HG02623 (cell line): Measurements from ENCODE around the gene CT47A1.
"Not testable (repeated sequence)": the region's sequence is repeated elsewhere in the genome, so short reads cannot be mapped to it uniquely, and the experiment has no call there.

Experiments
- ATAC-seq: cut with Tn5 transposase; IDR thresholded peaks from one replicate; pipeline ENCODE4 v1.9.1; 2021; ENCODE audit warnings: moderate library complexity; ENCODE audit not compliant: unreplicated experiment

CT47A1 gene

GRCh38 chrX:120985660-120986059 is at the start of gene CT47A1:
Gene CT47A1 (minus strand): TSS chrX:120985760. CDS start chrX:120985529, 231 bp downstream.
- ATAC-seq: not testable (repeated sequence)

- no peak for ATAC-seq
Measured at GRCh38 chrX:121032531-121032930, 47.0 kb upstream of the CT47A1 start.

GRCh38 chrX:121030083-121030482 is 44.5 kb upstream of the CT47A1 start:
- no peak for ATAC-seq

- no peak for ATAC-seq
Measured at GRCh38 chrX:121028419-121028818, 42.9 kb upstream of the CT47A1 start.

GRCh38 chrX:121014826-121015225 is 29.3 kb upstream of the CT47A1 start:
- ATAC-seq: no peak

GRCh38 chrX:121013897-121014455 is 28.4 kb upstream of the CT47A1 start:
- no peak for ATAC-seq

- no peak for ATAC-seq
Measured at GRCh38 chrX:121011254-121011653, 25.7 kb upstream of the CT47A1 start.

GRCh38 chrX:121010218-121010617 is 24.7 kb upstream of the CT47A1 start:
- no peak for ATAC-seq

GRCh38 chrX:121009764-121010163 is 24.2 kb upstream of the CT47A1 start:
- no peak for ATAC-seq

- ATAC-seq: no peak
Measured at GRCh38 chrX:121008920-121009319, 23.4 kb upstream of the CT47A1 start.

- no peak for ATAC-seq
Measured at GRCh38 chrX:121000589-121000988, 15.0 kb upstream of the CT47A1 start.

- ATAC-seq: peak; percentile 64
Measured at GRCh38 chrX:120999413-120999812, 13.9 kb upstream of the CT47A1 start.

- not testable (repeated sequence) for ATAC-seq
Measured at GRCh38 chrX:120956500-120956899, 29.1 kb downstream of the CT47A1 start, which contains the start of gene CT47A7. Gene CT47A7 (minus strand): TSS chrX:120956600. CDS start chrX:120956345, 255 bp downstream.
